H1 (cell line): Measurements from ENCODE around the gene SLAMF1. TPM values are rescaled to one million over a fixed set of nuclear protein-coding genes. Genes with fewer than 3 reads are reported as not detected.
"Not testable (repeated sequence)": the region's sequence is repeated elsewhere in the genome, so short reads cannot be mapped to it uniquely, and the experiment has no call there.

ENCODE experiments used
- CTCF ChIA-PET: fragments of 300-600 bp; sonication (Branson Sonifier 250); formaldehyde crosslinking; loops from one replicate; lab custom pipeline; 2021; ENCODE audit not compliant: partially characterized antibody; lab: Charles Lee
- POLR2A ChIA-PET: fragments of 300-600 bp; sonication (Branson Sonifier 250); formaldehyde crosslinking; loops from one replicate; lab custom pipeline; 2021; ENCODE audit warnings: inconsistent platforms; ENCODE audit not compliant: partially characterized antibody; lab: Charles Lee
- DNase-seq, 2 experiments: peaks; one replicate each; pipeline versions ENCODE4 v3.0.0 to v3.0.0-alpha.2; 2010 to 2022; ENCODE audit warnings: low spot score in 2 of 2, low read depth in 1 of 2, mixed read lengths in 1 of 2
- FAIRE-seq: peaks from 2 replicates; lab custom pipeline; 2011; peaks lifted over from hg19 to GRCh38; lab: Jason Lieb, UNC
- H2AFZ ChIP-seq: 2 replicates; pipeline ENCODE4 v1.8.1; 2012; ENCODE audit warnings: low read length, inconsistent platforms
- H2AK5ac ChIP-seq: 2 replicates; pipeline ENCODE4 v1.6.1; 2013; ENCODE audit warnings: low read depth, low read length
- H2BK120ac ChIP-seq: replicated peaks from 2 replicates; pipeline ENCODE3; 2013; ENCODE audit warnings: low read depth, low read length, inconsistent platforms
- H2BK12ac ChIP-seq: 2 replicates; pipeline ENCODE4 v1.6.1; 2013; ENCODE audit warnings: low read depth, low read length
- H2BK15ac ChIP-seq: 2 replicates; pipeline ENCODE4 v1.6.1; 2013; ENCODE audit warnings: low read length
- H2BK20ac ChIP-seq: 2 replicates; pipeline ENCODE4 v1.6.1; 2013; ENCODE audit warnings: low read length
- H2BK5ac ChIP-seq: 2 replicates; pipeline ENCODE4 v1.6.1; 2013; ENCODE audit warnings: low read depth, low read length
- H3K14ac ChIP-seq: 2 replicates; pipeline ENCODE4 v1.6.1; 2013; ENCODE audit warnings: inconsistent platforms; ENCODE audit not compliant: insufficient read length
- H3K18ac ChIP-seq: 2 replicates; pipeline ENCODE4 v1.6.1; 2013; ENCODE audit warnings: low read length; ENCODE audit errors: extremely low read depth
- H3K23ac ChIP-seq: 2 replicates; pipeline ENCODE4 v1.6.1; 2013; ENCODE audit warnings: inconsistent platforms; ENCODE audit not compliant: insufficient read length
- H3K23me2 ChIP-seq: 2 replicates; pipeline ENCODE4 v1.6.1; 2013; ENCODE audit warnings: low read depth, low read length
- H3K27ac ChIP-seq: 2 replicates; pipeline ENCODE4 v1.6.1; 2011; ENCODE audit warnings: low read depth, low read length, inconsistent platforms
- H3K27me3 ChIP-seq, 4 experiments: replicated peaks in 1 of 4; 1 replicate in 1 of 4; 2 replicates in 3 of 4; pipeline versions ENCODE4 v1.6.1 to v1.8.1; 2011 to 2013; ENCODE audit warnings: low read length in 3 of 4, mild to moderate bottlenecking in 3 of 4, inconsistent platforms in 2 of 4, mixed read lengths in 2 of 4, moderate library complexity in 1 of 4; ENCODE audit not compliant: control insufficient read depth in 3 of 4, insufficient read depth in 3 of 4; ENCODE audit errors: extremely low read depth in 1 of 4
- H3K36me3 ChIP-seq, 4 experiments: 2 replicates each; pipeline versions ENCODE4 v1.6.1 to v1.8.1; 2011 to 2013; ENCODE audit warnings: mild to moderate bottlenecking in 4 of 4, low read length in 3 of 4, moderate library complexity in 2 of 4, control low read depth in 1 of 4, inconsistent platforms in 1 of 4; ENCODE audit not compliant: insufficient read depth in 4 of 4, control insufficient read depth in 2 of 4
- H3K4ac ChIP-seq: replicated peaks from 2 replicates; pipeline ENCODE3; 2013; ENCODE audit warnings: low read length, low read depth, mixed read lengths, inconsistent platforms; ENCODE audit not compliant: insufficient read length
- H3K4me1 ChIP-seq, 4 experiments: replicated peaks in 1 of 4; 1 replicate in 1 of 4; 2 replicates in 3 of 4; pipeline versions ENCODE4 v1.6.1 to v1.8.1; 2011 to 2013; ENCODE audit warnings: low read length in 3 of 4, inconsistent platforms in 2 of 4, mixed read lengths in 1 of 4; ENCODE audit not compliant: insufficient read depth in 4 of 4, control insufficient read depth in 3 of 4
- H3K4me2 ChIP-seq, 2 experiments: 2 replicates each; pipeline versions ENCODE4 v1.6.1 to v1.8.1; 2011 to 2013; ENCODE audit warnings: low read depth in 2 of 2, low read length in 2 of 2, control low read depth in 1 of 2, inconsistent platforms in 1 of 2, mild to moderate bottlenecking in 1 of 2; ENCODE audit not compliant: insufficient read depth in 1 of 2
- H3K4me3 ChIP-seq, 4 experiments: fragments of 200-600, 300-600 bp in 1 of 4; sonication (generic), shearing (Covaris generic), sonication (Bioruptor Twin) in 1 of 4; 2 replicates each; pipeline versions ENCODE4 v1.5.1 to v1.8.1; 2011 to 2016; ENCODE audit warnings: low read length in 4 of 4, low read depth in 3 of 4, control low read depth in 2 of 4, inconsistent platforms in 2 of 4, mild to moderate bottlenecking in 2 of 4, mixed read lengths in 1 of 4, moderate library complexity in 1 of 4; ENCODE audit not compliant: insufficient read depth in 2 of 4; ENCODE audit errors: extremely low read depth in 1 of 4
- H3K56ac ChIP-seq: replicated peaks from 2 replicates; pipeline ENCODE3; 2013; ENCODE audit warnings: low read depth, mild to moderate bottlenecking, mixed read lengths, low read length, inconsistent platforms; ENCODE audit not compliant: insufficient read length
- H3K79me1 ChIP-seq: 2 replicates; pipeline ENCODE4 v1.6.1; 2013; ENCODE audit warnings: low read depth, low read length, control low read depth
- H3K79me2 ChIP-seq, 2 experiments: 2 replicates each; pipeline versions ENCODE4 v1.6.1 to v1.8.1; 2012 to 2013; ENCODE audit warnings: low read length in 2 of 2, mild to moderate bottlenecking in 2 of 2, inconsistent platforms in 1 of 2; ENCODE audit not compliant: insufficient read depth in 2 of 2, control insufficient read depth in 1 of 2
- H3K9ac ChIP-seq, 4 experiments: replicated peaks in 1 of 4; 1 replicate in 1 of 4; 2 replicates in 3 of 4; pipeline versions ENCODE4 v1.6.1 to v1.8.1; 2011 to 2013; ENCODE audit warnings: low read depth in 3 of 4, low read length in 3 of 4, control low read depth in 2 of 4, mild to moderate bottlenecking in 2 of 4, moderate library complexity in 2 of 4, inconsistent platforms in 1 of 4; ENCODE audit errors: extremely low read depth in 1 of 4
- H3K9me3 ChIP-seq, 2 experiments: 2 replicates each; pipeline versions ENCODE4 v1.6.1 to v1.8.1; 2012 to 2013; ENCODE audit warnings: mild to moderate bottlenecking in 2 of 2, moderate library complexity in 2 of 2, control low read depth in 1 of 2, inconsistent platforms in 1 of 2, low read depth in 1 of 2, low read length in 1 of 2, mixed read lengths in 1 of 2; ENCODE audit not compliant: insufficient read depth in 2 of 2
- H4K20me1 ChIP-seq, 2 experiments: replicated peaks in 1 of 2; 2 replicates each; pipeline versions ENCODE3 to v1.8.1; 2011 to 2013; ENCODE audit warnings: inconsistent platforms in 2 of 2, low read length in 2 of 2, mild to moderate bottlenecking in 1 of 2; ENCODE audit not compliant: insufficient read depth in 2 of 2, control insufficient read depth in 1 of 2
- H4K5ac ChIP-seq: 2 replicates; pipeline ENCODE4 v1.6.1; 2013; ENCODE audit warnings: low read length, low read depth, mixed read lengths, inconsistent platforms; ENCODE audit not compliant: insufficient read length
- H4K8ac ChIP-seq: 2 replicates; pipeline ENCODE4 v1.8.0; 2013; ENCODE audit warnings: mild to moderate bottlenecking, moderate library complexity, low read length, inconsistent platforms; ENCODE audit not compliant: insufficient read depth; ENCODE audit errors: extremely low read depth
- H4K91ac ChIP-seq: replicated peaks from 2 replicates; pipeline ENCODE3; 2013; ENCODE audit warnings: low read length, mixed read lengths, inconsistent platforms; ENCODE audit not compliant: insufficient read length
- CTCF ChIP-seq, 3 experiments: IDR thresholded peaks; 1 replicate in 2 of 3; 2 replicates in 1 of 3; pipeline versions ENCODE4 v1.5.1 to v1.6.1; 2011; ENCODE audit warnings: low read length in 3 of 3, mild to moderate bottlenecking in 3 of 3, inconsistent platforms in 2 of 3, low read depth in 1 of 3, moderate library complexity in 1 of 3; ENCODE audit not compliant: insufficient read depth in 1 of 3; ENCODE audit errors: control extremely low read depth in 1 of 3
- RAD21 ChIP-seq, 2 experiments: IDR thresholded peaks in 1 of 2; conservative IDR thresholded peaks in 1 of 2; 2 replicates each; pipeline ENCODE4 v1.6.1; 2011; ENCODE audit warnings: low read depth in 2 of 2, low read length in 2 of 2, improper control_type of control experiment in 1 of 2, inconsistent platforms in 1 of 2, mild to moderate bottlenecking in 1 of 2, moderate library complexity in 1 of 2
- WGBS, 2 experiments: shearing (Covaris generic) in 1 of 2; methylation state at CpG; one replicate each; pipeline versions ENCODE4 v1.1.6 to v1.1.7; 2013 to 2015; ENCODE audit warnings: low lambda C conversion rate in 2 of 2, mixed read lengths in 2 of 2, inconsistent platforms in 1 of 2, low coverage in 1 of 2, missing lambda C conversion rate in 1 of 2; ENCODE audit not compliant: insufficient replicate concordance in 2 of 2, insufficient coverage in 1 of 2, insufficient read length in 1 of 2; ENCODE audit errors: extremely low coverage in 1 of 2, missing lambda C conversion rate in 1 of 2; 5-methylcytosine and 5-hydroxymethylcytosine counted together
- polyA plus RNA-seq, 7 experiments: library from polyadenylated mRNA; depleted of rRNA in 3 of 7; stranded (reverse) in 5 of 7; unstranded in 2 of 7; fragments of >200 nt in 5 of 7; fragments of 200-250 nt in 2 of 7; gene quantifications; 1 replicate in 5 of 7; 2 replicates in 1 of 7; 4 replicates in 1 of 7; pipeline versions ENCODE4 v1.2.1 to v1.2.3, GENCODE V29; 2011 to 2013; ENCODE audit warnings: missing spikeins in 2 of 7, mixed read lengths in 2 of 7
- total RNA-seq: library from RNA; stranded (reverse); fragmentation: NEBNext Ultra II Directional; extraction: Animal tissue kit (Norgen Biotek cat#: 25700); gene quantifications from 2 replicates; pipeline ENCODE4 v1.2.1, GENCODE V29; 2021

The SLAMF1 gene
- total and polyA plus RNA-seq, 2 of the 8 experiments (the other 6 are each of a cell fraction or from before 2014, with no cell fraction given), result not detected

GRCh38 chr1:160692390-160692789 lies 45.5 kb upstream of the SLAMF1 start:
- H2BK120ac ChIP-seq, H3K79me1 ChIP-seq, POLR2A ChIA-PET, H4K20me1 ChIP-seq, H3K4me2 ChIP-seq, H3K27me3 ChIP-seq, H3K4ac ChIP-seq, H2BK15ac ChIP-seq, H3K9ac ChIP-seq, DNase-seq, H2BK5ac ChIP-seq, H3K23ac ChIP-seq, H2BK12ac ChIP-seq, H3K27ac ChIP-seq, H2AK5ac ChIP-seq, H3K4me3 ChIP-seq, H3K18ac ChIP-seq, H2AFZ ChIP-seq, H4K8ac ChIP-seq, H3K56ac ChIP-seq, H3K9me3 ChIP-seq, H4K5ac ChIP-seq, H4K91ac ChIP-seq, H3K14ac ChIP-seq, H3K79me2 ChIP-seq, H2BK20ac ChIP-seq, H3K36me3 ChIP-seq, H3K23me2 ChIP-seq, H3K4me1 ChIP-seq, FAIRE-seq: not testable (repeated sequence)
- CTCF ChIA-PET, result interaction anchor here (0.9 to 2.5 kb wide), 9 partner anchors 11 to 259 kb away, joined by 3 to 8 read pairs (median 3); no protein-coding TSS in a partner anchor
- 96% methylated on average over 10 of the region's 10 CpGs; no CpG with 5 or more reads in 1 of the 2 experiments for WGBS, 2 experiments
- TF ChIP-seq RAD21 (IDR thresholded peaks at IDR 0.05 in 1 of 2, conservative IDR thresholded peaks at IDR 0.05 in 1 of 2; ENCODE audit: low read depth in 2 of 2, low read length in 2 of 2) (peak; percentile 40 to 57), CTCF (IDR thresholded peaks at IDR 0.05; ENCODE audit: control extremely low read depth in 1 of 3, insufficient read depth in 1 of 3, low read depth in 1 of 3, low read length in 3 of 3) (peak; percentile 32 to 79 (median 46))
